HUES6 (cell line): ENCODE measurements around the gene USP36.

Experiments used
- H3K27ac ChIP-seq: 2 replicates; pipeline ENCODE4 v1.7.0; 2013; ENCODE audit warnings: low read depth, mild to moderate bottlenecking, low read length, inconsistent platforms
- H3K27me3 ChIP-seq: 2 replicates; pipeline ENCODE4 v1.6.1; 2013; ENCODE audit warnings: low read length; ENCODE audit not compliant: control insufficient read depth, insufficient read depth
- H3K36me3 ChIP-seq: 2 replicates; pipeline ENCODE4 v1.6.1; 2013; ENCODE audit warnings: low read length; ENCODE audit not compliant: control insufficient read depth, insufficient read depth
- H3K4me1 ChIP-seq: 2 replicates; pipeline ENCODE4 v1.6.1; 2013; ENCODE audit warnings: low read length; ENCODE audit not compliant: control insufficient read depth, insufficient read depth
- H3K4me3 ChIP-seq: 2 replicates; pipeline ENCODE4 v1.5.1; 2013; ENCODE audit warnings: low read depth, low read length
- H3K9ac ChIP-seq: one replicate; pipeline ENCODE4 v1.6.1; 2013; ENCODE audit warnings: mild to moderate bottlenecking, low read length
- H3K9me3 ChIP-seq: 2 replicates; pipeline ENCODE4 v1.6.1; 2013; ENCODE audit warnings: low read depth, low read length; ENCODE audit not compliant: control insufficient read depth, insufficient read depth

The USP36 gene

GRCh38 chr17:78797691-78798585 is 42.7 kb downstream of the USP36 start:
- no peak overlapping the region for H3K4me3 ChIP-seq
- H3K27ac ChIP-seq, result no peak overlapping the region
- no peak overlapping the region for H3K9ac ChIP-seq
- no peaks in the 10 kb centered on the region for H3K9me3 ChIP-seq
- peaks cover 93% of the 10 kb centered on the region for H3K36me3 ChIP-seq
- no peaks in the 10 kb centered on the region for H3K27me3 ChIP-seq
- no peaks in the 10 kb centered on the region for H3K4me1 ChIP-seq

- H3K27me3 ChIP-seq, result no peaks in the 10 kb centered on the region
- H3K4me1 ChIP-seq, result no peaks in the 10 kb centered on the region
- H3K9me3 ChIP-seq, result no peaks in the 10 kb centered on the region
- no peak overlapping the region for H3K4me3 ChIP-seq
- peaks cover 87% of the 10 kb centered on the region for H3K36me3 ChIP-seq
- no peak overlapping the region for H3K9ac ChIP-seq
- no peak overlapping the region for H3K27ac ChIP-seq
Measured at GRCh38 chr17:78797213-78797612, 43.4 kb downstream of the USP36 start.

GRCh38 chr17:78796517-78796900 is 44.1 kb downstream of the USP36 start:
- Histone ChIP-seq H3K9ac (no peak overlapping the region), H3K4me3 (no peak overlapping the region), H3K4me1 (no peaks in the 10 kb centered on the region), H3K27me3 (no peaks in the 10 kb centered on the region), H3K36me3 (peaks cover 87% of the 10 kb centered on the region), H3K9me3 (no peaks in the 10 kb centered on the region), H3K27ac (no peak overlapping the region)

GRCh38 chr17:78795861-78796516 is 44.6 kb downstream of the USP36 start:
- H3K9me3 ChIP-seq, result no peaks in the 10 kb centered on the region
- H3K4me3 ChIP-seq, result no peak overlapping the region
- H3K27ac ChIP-seq, result no peak overlapping the region
- peaks cover 82% of the 10 kb centered on the region for H3K36me3 ChIP-seq
- H3K27me3 ChIP-seq, result no peaks in the 10 kb centered on the region
- H3K9ac ChIP-seq, result no peak overlapping the region
- no peaks in the 10 kb centered on the region for H3K4me1 ChIP-seq

- H3K9ac ChIP-seq, result no peak overlapping the region
- H3K27me3 ChIP-seq, result no peaks in the 10 kb centered on the region
- peaks cover 78% of the 10 kb centered on the region for H3K36me3 ChIP-seq
Measured at GRCh38 chr17:78794864-78795640, 45.6 kb downstream of the USP36 start.

GRCh38 chr17:78794399-78794798 is 46.2 kb downstream of the USP36 start:
- no peaks in the 10 kb centered on the region for H3K27me3 ChIP-seq
- peaks cover 73% of the 10 kb centered on the region for H3K36me3 ChIP-seq
- no peaks in the 10 kb centered on the region for H3K4me1 ChIP-seq
- no peaks in the 10 kb centered on the region for H3K9me3 ChIP-seq
- no peak overlapping the region for H3K27ac ChIP-seq
- H3K4me3 ChIP-seq, result no peak overlapping the region
- H3K9ac ChIP-seq, result no peak overlapping the region

More at GRCh38 chr17:78794864-78795640, 45.6 kb downstream of the USP36 start:
- no peak overlapping the region for H3K27ac ChIP-seq
- no peaks in the 10 kb centered on the region for H3K4me1 ChIP-seq
- no peak overlapping the region for H3K4me3 ChIP-seq
- H3K9me3 ChIP-seq, result no peaks in the 10 kb centered on the region

GRCh38 chr17:78793968-78794367 is 46.6 kb downstream of the USP36 start:
- Histone ChIP-seq H3K4me1 (no peaks in the 10 kb centered on the region), H3K27me3 (no peaks in the 10 kb centered on the region), H3K36me3 (peaks cover 69% of the 10 kb centered on the region), H3K4me3 (no peak overlapping the region), H3K9me3 (no peaks in the 10 kb centered on the region), H3K9ac (no peak overlapping the region), H3K27ac (no peak overlapping the region)

GRCh38 chr17:78793415-78793814 is 47.2 kb downstream of the USP36 start:
- H3K36me3 ChIP-seq, result peaks cover 63% of the 10 kb centered on the region
- H3K4me1 ChIP-seq, result no peaks in the 10 kb centered on the region
- H3K9me3 ChIP-seq, result no peaks in the 10 kb centered on the region
- no peaks in the 10 kb centered on the region for H3K27me3 ChIP-seq
- no peak overlapping the region for H3K27ac ChIP-seq
- no peak overlapping the region for H3K4me3 ChIP-seq
- H3K9ac ChIP-seq, result no peak overlapping the region

- peaks cover 50% of the 10 kb centered on the region for H3K36me3 ChIP-seq
- no peak overlapping the region for H3K27ac ChIP-seq
Measured at GRCh38 chr17:78791840-78792709, 48.5 kb downstream of the USP36 start.

GRCh38 chr17:78790552-78790951 is 50.1 kb downstream of the USP36 start:
- no peak overlapping the region for H3K4me3 ChIP-seq
- no peaks in the 10 kb centered on the region for H3K27me3 ChIP-seq
- H3K27ac ChIP-seq, result no peak overlapping the region
- H3K9me3 ChIP-seq, result no peaks in the 10 kb centered on the region
- peaks cover 35% of the 10 kb centered on the region for H3K36me3 ChIP-seq
- H3K9ac ChIP-seq, result no peak overlapping the region
- no peaks in the 10 kb centered on the region for H3K4me1 ChIP-seq

More at GRCh38 chr17:78791840-78792709, 48.5 kb downstream of the USP36 start:
- Histone ChIP-seq H3K4me1 (no peaks in the 10 kb centered on the region), H3K27me3 (no peaks in the 10 kb centered on the region), H3K4me3 (no peak overlapping the region), H3K9me3 (no peaks in the 10 kb centered on the region), H3K9ac (no peak overlapping the region)
